ENCODE results near the gene EPB41L4B.

EPB41L4B gene

DNA sequence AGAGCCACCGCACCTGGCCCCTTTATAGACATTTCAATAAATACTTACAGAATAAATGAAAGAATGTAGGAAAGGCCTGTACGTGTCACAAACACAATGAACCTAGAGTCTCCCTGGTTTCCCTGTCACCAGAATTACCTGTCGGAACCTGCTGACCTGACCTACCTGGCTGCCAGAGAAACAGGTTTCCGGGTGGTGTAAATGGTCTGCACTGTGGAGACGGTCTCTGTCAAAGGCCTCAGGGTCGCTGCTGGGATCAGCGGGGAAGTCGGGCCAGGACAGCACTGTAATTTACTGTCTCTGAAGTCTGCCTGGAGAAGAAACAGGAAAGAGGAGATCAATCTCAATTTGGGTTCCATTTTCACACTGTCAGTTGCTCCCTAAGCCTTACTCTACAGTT, 144.5 kb downstream of the EPB41L4B start:
- no peaks in the 10 kb centered on the region for H3K79me2 ChIP-seq (ENCODE audit: low read length)
- no peak for TF ChIP-seq EZH2phosphoT487 (IDR thresholded peaks at IDR 0.05; ENCODE audit: low read depth)
- TF ChIP-seq, protein P1, sequence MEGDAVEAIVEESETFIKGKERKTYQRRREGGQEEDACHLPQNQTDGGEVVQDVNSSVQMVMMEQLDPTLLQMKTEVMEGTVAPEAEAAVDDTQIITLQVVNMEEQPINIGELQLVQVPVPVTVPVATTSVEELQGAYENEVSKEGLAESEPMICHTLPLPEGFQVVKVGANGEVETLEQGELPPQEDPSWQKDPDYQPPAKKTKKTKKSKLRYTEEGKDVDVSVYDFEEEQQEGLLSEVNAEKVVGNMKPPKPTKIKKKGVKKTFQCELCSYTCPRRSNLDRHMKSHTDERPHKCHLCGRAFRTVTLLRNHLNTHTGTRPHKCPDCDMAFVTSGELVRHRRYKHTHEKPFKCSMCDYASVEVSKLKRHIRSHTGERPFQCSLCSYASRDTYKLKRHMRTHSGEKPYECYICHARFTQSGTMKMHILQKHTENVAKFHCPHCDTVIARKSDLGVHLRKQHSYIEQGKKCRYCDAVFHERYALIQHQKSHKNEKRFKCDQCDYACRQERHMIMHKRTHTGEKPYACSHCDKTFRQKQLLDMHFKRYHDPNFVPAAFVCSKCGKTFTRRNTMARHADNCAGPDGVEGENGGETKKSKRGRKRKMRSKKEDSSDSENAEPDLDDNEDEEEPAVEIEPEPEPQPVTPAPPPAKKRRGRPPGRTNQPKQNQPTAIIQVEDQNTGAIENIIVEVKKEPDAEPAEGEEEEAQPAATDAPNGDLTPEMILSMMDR (IDR thresholded peaks at IDR 0.05; ENCODE audit: low read depth, low read length), result no peak
- no peak overlapping the region for H3K27ac ChIP-seq (ENCODE audit: low read length)
- H4K20me1 ChIP-seq (ENCODE audit: insufficient read depth, low read length), result no peaks in the 10 kb centered on the region
- no peaks in the 10 kb centered on the region for H3K36me3 ChIP-seq (replicated peaks; ENCODE audit: low read depth, low read length)
- H3K9ac ChIP-seq (ENCODE audit: low read length), result no peak overlapping the region
- H3K4me2 ChIP-seq (ENCODE audit: low read length), result no peak overlapping the region
- H3K27me3 ChIP-seq (ENCODE audit: low read depth, low read length), result peaks cover 10% of the 10 kb centered on the region
- no peak overlapping the region for H3K4me3 ChIP-seq (ENCODE audit: low read length)
- H3K9me3 ChIP-seq (ENCODE audit: insufficient read depth, low read length), result no peaks in the 10 kb centered on the region
- no peaks in the 10 kb centered on the region for H3K4me1 ChIP-seq (ENCODE audit: low read length)
- no peak overlapping the region for H2AFZ ChIP-seq (ENCODE audit: low read depth, low read length)

DNA sequence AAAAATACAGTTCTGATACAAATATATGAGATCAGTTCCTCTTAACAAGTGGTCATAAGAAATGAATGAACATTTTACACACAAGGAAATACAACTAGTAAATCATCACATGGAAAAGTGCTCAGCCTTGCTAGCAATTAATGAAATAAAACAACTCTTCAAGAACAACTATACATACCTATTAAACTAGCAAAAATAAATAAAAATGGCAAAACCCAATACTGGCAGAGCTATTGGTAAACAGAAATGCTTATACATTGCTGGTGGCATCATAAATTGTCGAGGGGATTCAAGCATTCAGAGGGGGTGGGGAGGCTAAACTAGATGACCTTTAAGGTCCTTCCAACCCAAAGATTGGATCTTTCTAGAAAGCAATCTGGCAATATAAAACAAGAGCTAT, 147.9 kb downstream of the EPB41L4B start:
- no peaks in the 10 kb centered on the region for H4K20me1 ChIP-seq (ENCODE audit: insufficient read depth, low read length)
- no peak overlapping the region for H3K4me3 ChIP-seq (ENCODE audit: low read length)
- H3K79me2 ChIP-seq (ENCODE audit: low read length), result no peaks in the 10 kb centered on the region
- no peak overlapping the region for H3K4me2 ChIP-seq (ENCODE audit: low read length)
- no peak for TF ChIP-seq EZH2phosphoT487 (IDR thresholded peaks at IDR 0.05; ENCODE audit: low read depth)
- TF ChIP-seq, protein P1 (IDR thresholded peaks at IDR 0.05; ENCODE audit: low read depth, low read length), result no peak
- no peaks in the 10 kb centered on the region for H3K9me3 ChIP-seq (ENCODE audit: insufficient read depth, low read length)
- peaks cover 11% of the 10 kb centered on the region for H3K27me3 ChIP-seq (ENCODE audit: low read depth, low read length)
- H3K36me3 ChIP-seq (replicated peaks; ENCODE audit: low read depth, low read length), result no peaks in the 10 kb centered on the region
- H3K27ac ChIP-seq (ENCODE audit: low read length), result no peak overlapping the region
- H3K9ac ChIP-seq (ENCODE audit: low read length), result no peak overlapping the region
- H3K4me1 ChIP-seq (ENCODE audit: low read length), result no peaks in the 10 kb centered on the region
- H2AFZ ChIP-seq (ENCODE audit: low read depth, low read length), result no peak overlapping the region

DNA sequence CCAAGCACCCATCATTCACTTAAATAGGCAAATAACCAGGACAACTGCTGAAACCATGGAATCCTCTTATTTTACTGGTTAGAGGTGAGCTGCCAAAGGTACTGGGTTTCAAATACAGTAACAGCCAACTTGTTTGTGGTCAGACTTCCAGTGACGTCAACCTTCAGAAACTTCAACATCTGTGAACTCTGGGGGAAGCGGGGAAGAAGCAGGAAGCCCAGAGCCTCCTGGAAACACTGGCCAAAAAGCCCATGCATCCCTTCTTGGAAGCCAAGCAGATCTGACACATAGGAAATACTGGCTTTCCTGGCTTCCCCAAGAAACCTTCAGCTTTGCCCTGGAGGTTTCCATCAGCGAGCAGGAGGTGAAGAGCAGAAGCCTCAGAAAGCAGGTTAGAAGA, 148.9 kb downstream of the EPB41L4B start:
- no peaks in the 10 kb centered on the region for H3K36me3 ChIP-seq (replicated peaks; ENCODE audit: low read depth, low read length)
- no peak overlapping the region for H2AFZ ChIP-seq (ENCODE audit: low read depth, low read length)
- H3K9me3 ChIP-seq (ENCODE audit: insufficient read depth, low read length), result no peaks in the 10 kb centered on the region
- H3K27me3 ChIP-seq (ENCODE audit: low read depth, low read length), result peaks cover 11% of the 10 kb centered on the region
- no peak overlapping the region for H3K4me3 ChIP-seq (ENCODE audit: low read length)
- H4K20me1 ChIP-seq (ENCODE audit: insufficient read depth, low read length), result no peaks in the 10 kb centered on the region
- no peak overlapping the region for H3K9ac ChIP-seq (ENCODE audit: low read length)
- H3K79me2 ChIP-seq (ENCODE audit: low read length), result no peaks in the 10 kb centered on the region
- no peaks in the 10 kb centered on the region for H3K4me1 ChIP-seq (ENCODE audit: low read length)
- H3K4me2 ChIP-seq (ENCODE audit: low read length), result no peak overlapping the region
- no peak overlapping the region for H3K27ac ChIP-seq (ENCODE audit: low read length)
- TF ChIP-seq, protein P1 (IDR thresholded peaks at IDR 0.05; ENCODE audit: low read depth, low read length), result no peak
- TF ChIP-seq EZH2phosphoT487 (IDR thresholded peaks at IDR 0.05; ENCODE audit: low read depth), result no peak

DNA sequence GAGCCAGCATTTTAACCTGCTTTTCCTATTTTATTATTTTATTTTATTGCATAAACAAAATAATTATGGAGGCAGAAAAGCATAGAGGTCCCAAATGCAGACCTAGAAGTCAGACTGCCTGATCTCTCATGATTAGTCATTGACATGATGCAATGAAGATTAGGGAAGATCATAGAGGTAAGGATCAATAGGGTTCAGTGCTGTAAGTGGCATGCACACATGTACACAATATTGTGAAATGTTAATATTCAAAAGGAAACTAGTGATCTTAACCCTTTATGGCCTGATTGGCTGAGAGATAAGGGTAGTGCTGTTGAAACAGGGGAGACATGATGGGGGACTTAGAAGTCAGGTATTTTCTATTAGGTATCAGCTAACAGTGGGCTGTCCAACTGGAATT, 152.7 kb downstream of the EPB41L4B start:
- Histone ChIP-seq H3K27me3 (ENCODE audit: low read depth, low read length) (peaks cover 11% of the 10 kb centered on the region), H3K9ac (ENCODE audit: low read length) (no peak overlapping the region), H4K20me1 (ENCODE audit: insufficient read depth, low read length) (no peaks in the 10 kb centered on the region), H3K36me3 (replicated peaks; ENCODE audit: low read depth, low read length) (no peaks in the 10 kb centered on the region), H3K4me2 (ENCODE audit: low read length) (no peak overlapping the region), H3K9me3 (ENCODE audit: insufficient read depth, low read length) (no peaks in the 10 kb centered on the region), H3K4me3 (ENCODE audit: low read length) (no peak overlapping the region), H3K79me2 (ENCODE audit: low read length) (no peaks in the 10 kb centered on the region), H3K4me1 (ENCODE audit: low read length) (peaks cover 12% of the 10 kb centered on the region), H2AFZ (ENCODE audit: low read depth, low read length) (no peak overlapping the region), H3K27ac (ENCODE audit: low read length) (no peak overlapping the region)
- no peak for TF ChIP-seq EZH2phosphoT487 (IDR thresholded peaks at IDR 0.05; ENCODE audit: low read depth)
- TF ChIP-seq, protein P1 (IDR thresholded peaks at IDR 0.05; ENCODE audit: low read depth, low read length), result no peak
